CD4-positive, alpha-beta T cell (primary cell): Measurements from ENCODE around the gene RAB15. TPM values are rescaled to one million over a fixed set of nuclear protein-coding genes. Genes with fewer than 3 reads are reported as not detected.

Experiments
- ATAC-seq: fragments of 200-7000 bp; cut with Tn5 transposase; one replicate; pipeline ENCODE4 v1.10.0; 2022; ENCODE audit warnings: mild to moderate bottlenecking; ENCODE audit not compliant: poor library complexity
- CTCF ChIA-PET: fragments of 350-600 bp; sonication (Branson Sonifier 250); formaldehyde crosslinking; loops from one replicate; lab custom pipeline; 2021; ENCODE audit warnings: antibody characterized with exemption, inconsistent platforms; lab: Charles Lee
- POLR2A ChIA-PET: fragments of 350-600 bp; sonication (Branson Sonifier 250); formaldehyde crosslinking; loops from one replicate; lab custom pipeline; 2021; ENCODE audit warnings: antibody characterized with exemption, inconsistent platforms; lab: Charles Lee
- DNase-seq, 14 experiments: peaks; one replicate each; pipeline ENCODE4 v3.0.0-alpha.2; 2013 to 2020; ENCODE audit warnings: mixed read lengths in 2 of 14
- H3K27ac ChIP-seq, 2 donors: one replicate each; pipeline versions ENCODE4 v1.5.1 to v1.7.0; 2013; ENCODE audit warnings: low read length in 2 of 2, low read depth in 1 of 2, mild to moderate bottlenecking in 1 of 2
- H3K27me3 ChIP-seq, 2 experiments: 1 replicate in 1 of 2; 2 replicates in 1 of 2; pipeline versions ENCODE4 v1.6.1 to v1.7.0; 2013; ENCODE audit warnings: low read length in 2 of 2, control low read depth in 1 of 2, mild to moderate bottlenecking in 1 of 2, moderate library complexity in 1 of 2; ENCODE audit not compliant: insufficient read depth in 2 of 2, control insufficient read depth in 1 of 2
- H3K36me3 ChIP-seq: one replicate; pipeline ENCODE4 v1.6.1; 2013; ENCODE audit warnings: low read length, control low read depth; ENCODE audit not compliant: insufficient read depth
- H3K4me1 ChIP-seq: one replicate; pipeline ENCODE4 v1.6.1; 2013; ENCODE audit warnings: low read length, control low read depth; ENCODE audit not compliant: insufficient read depth
- H3K4me3 ChIP-seq: one replicate; pipeline ENCODE4 v1.5.1; 2013; ENCODE audit warnings: mild to moderate bottlenecking, low read length, moderate library complexity
- H3K9me3 ChIP-seq, 2 experiments: 1 replicate in 1 of 2; 2 replicates in 1 of 2; pipeline versions ENCODE4 v1.6.1 to v1.7.0; 2013; ENCODE audit warnings: low read length in 2 of 2, mild to moderate bottlenecking in 2 of 2, control low read depth in 1 of 2, moderate library complexity in 1 of 2; ENCODE audit not compliant: control insufficient read depth in 1 of 2, insufficient read depth in 1 of 2
- H3K27ac Mint-ChIP-seq: one replicate; pipeline ENCODE4 v1.8.0; 2020; ENCODE audit warnings: mixed read lengths
- H3K27me3 Mint-ChIP-seq: one replicate; pipeline ENCODE4 v1.8.0; 2021; ENCODE audit warnings: mixed read lengths
- H3K36me3 Mint-ChIP-seq: one replicate; pipeline ENCODE4 v1.8.0; 2021; ENCODE audit warnings: low read depth, mixed read lengths
- H3K4me1 Mint-ChIP-seq: one replicate; pipeline ENCODE4 v1.8.0; 2021; ENCODE audit warnings: low read depth, mixed read lengths
- H3K4me3 Mint-ChIP-seq: one replicate; pipeline ENCODE4 v1.8.0; 2020; ENCODE audit warnings: mild to moderate bottlenecking, mixed read lengths
- H3K9me3 Mint-ChIP-seq: one replicate; pipeline ENCODE4 v1.8.0; 2020; ENCODE audit warnings: mixed read lengths
- CTCF ChIP-seq: fragments of 200-600 bp; IDR thresholded peaks from one replicate; pipeline ENCODE4 v1.8.0; 2022; ENCODE audit warnings: antibody characterized with exemption, mild to moderate bottlenecking
- intact Hi-C, 2 experiments: fragments of 100-400 bp; cut with DNase I in 1 of 2; cut with micrococcal nuclease in 1 of 2; formaldehyde crosslinking; loops; one replicate each; pipeline versions ENCODE4 v1.15.1 to v1.9.0; 2023 to 2025; cut with DNase I, micrococcal nuclease
- total RNA-seq, 174 experiments: library from RNA in 2 of 174; stranded (reverse) in 2 of 174; gene quantifications; one replicate each; pipeline ENCODE4 v1.2.3 and lab custom pipeline; 2021 to 2026

RAB15 gene
- total RNA-seq, 2 experiments from 2014 or later = 2.6 to 3.8 TPM

- no peak for ATAC-seq
These were observed 72.2 kb downstream of the RAB15 start for GRCh38 chr14:64899958-64900357.

More at GRCh38 chr14:64899958-64900357, 72.2 kb downstream of the RAB15 start:
- peaks cover 5% of the 10 kb centered on the region for H3K27me3 Mint-ChIP-seq
- no peaks in the 10 kb centered on the region for H3K4me1 ChIP-seq
- no peaks in the 10 kb centered on the region for H3K36me3 ChIP-seq
- H3K36me3 Mint-ChIP-seq = no peaks in the 10 kb centered on the region
- H3K27ac ChIP-seq = no peak overlapping the region
- no peaks in the 10 kb centered on the region for H3K27me3 ChIP-seq
- no peak overlapping the region for H3K4me3 Mint-ChIP-seq
- CTCF ChIA-PET = interaction anchor here (1.3 kb wide), 1 partner anchor 8 kb away, joined by 3 read pairs; no protein-coding TSS in a partner anchor
- no peak overlapping the region for H3K4me3 ChIP-seq
- TF ChIP-seq CTCF = no peak
- no peaks in the 10 kb centered on the region for H3K9me3 Mint-ChIP-seq
- POLR2A ChIA-PET = interaction anchor here (1.7 kb wide), 1 partner anchor 8 kb away, joined by 6 read pairs; no protein-coding TSS in a partner anchor
- H3K27ac Mint-ChIP-seq = no peak overlapping the region
- no peaks in the 10 kb centered on the region for H3K9me3 ChIP-seq
- intact Hi-C loops = no loop called here
- no peaks in the 10 kb centered on the region for H3K4me1 Mint-ChIP-seq
- DNase-seq = no peak

Other genes starting within 250 kb of the RAB15 start
- under 1 TPM; 0.03 to 0.08 TPM for gene SPTB, start 92.4 kb downstream of the RAB15 start, total RNA-seq
- 10 to 100 TPM; 50.1 to 54.0 TPM for gene CHURC1, start 57.9 kb downstream of the RAB15 start, total RNA-seq
- not detected for gene GPX2, start 29.6 kb downstream of the RAB15 start, total RNA-seq
- gene FNTB, start 14.6 kb upstream of the RAB15 start, total RNA-seq = 1 to 10 TPM; 7.5 to 7.9 TPM
- gene MAX, start 130.2 kb upstream of the RAB15 start, total RNA-seq = 100 to 1,000 TPM; 159 to 171 TPM